Fibroblast of pulmonary artery (primary cell): Measurements from ENCODE around the gene SGF29.

Source experiments
- DNase-seq: peaks from one replicate; pipeline ENCODE4 v3.0.0-alpha.2; 2010; ENCODE audit warnings: low read depth
- H3K4me3 ChIP-seq: replicated peaks from 2 replicates; pipeline ENCODE4 v1.5.1; 2011; ENCODE audit warnings: low read depth, mild to moderate bottlenecking, control low read depth, low read length, moderate library complexity
- CTCF ChIP-seq: IDR thresholded peaks from 2 replicates; pipeline ENCODE4 v1.5.1; 2011; ENCODE audit warnings: mild to moderate bottlenecking, control low read depth, low read length, inconsistent platforms; ENCODE audit errors: missing control alignments

SGF29 gene

DNA sequence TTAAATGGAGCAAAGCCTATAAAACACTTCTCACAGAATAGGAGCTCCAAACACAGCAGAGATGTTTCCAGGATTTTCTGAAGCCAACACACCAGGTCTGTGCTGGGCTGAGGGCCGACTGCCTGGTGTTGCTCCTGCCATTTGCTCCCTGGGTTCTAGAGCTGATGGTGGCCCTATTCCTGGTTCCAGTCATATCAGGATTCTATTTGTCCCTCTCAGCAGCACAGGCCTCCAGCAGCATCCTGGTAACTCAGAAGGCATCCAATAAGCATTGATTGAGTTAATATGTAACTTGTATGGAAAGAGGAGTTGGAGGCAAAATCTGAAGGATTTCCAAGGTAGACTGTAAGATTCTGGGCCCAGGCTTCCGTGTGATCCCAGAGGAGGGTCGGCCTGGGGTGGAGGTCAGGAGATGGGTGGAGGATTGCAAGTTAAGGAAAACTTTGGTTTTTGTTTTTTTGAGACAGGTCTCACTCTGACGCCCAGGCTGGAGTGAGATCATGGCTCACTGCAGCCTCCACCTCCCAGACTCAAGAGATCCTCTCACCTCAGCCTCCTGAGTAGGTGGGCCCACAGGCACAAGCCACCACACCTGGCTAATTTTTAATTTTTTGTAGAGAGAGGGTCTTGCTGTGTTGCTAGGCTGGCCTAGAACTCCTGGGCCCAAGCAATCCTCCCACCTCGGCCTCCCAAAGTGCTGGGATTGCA is 20.6 kb upstream of the SGF29 start:
- no peak for TF ChIP-seq CTCF
- no peak for DNase-seq
- no peak overlapping the region for H3K4me3 ChIP-seq

GRCh38 chr16:28534542-28535373 is 19.0 kb upstream of the SGF29 start:
- DNase-seq: peak; percentile 46
- TF ChIP-seq CTCF: no peak
- no peak overlapping the region for H3K4me3 ChIP-seq

DNA sequence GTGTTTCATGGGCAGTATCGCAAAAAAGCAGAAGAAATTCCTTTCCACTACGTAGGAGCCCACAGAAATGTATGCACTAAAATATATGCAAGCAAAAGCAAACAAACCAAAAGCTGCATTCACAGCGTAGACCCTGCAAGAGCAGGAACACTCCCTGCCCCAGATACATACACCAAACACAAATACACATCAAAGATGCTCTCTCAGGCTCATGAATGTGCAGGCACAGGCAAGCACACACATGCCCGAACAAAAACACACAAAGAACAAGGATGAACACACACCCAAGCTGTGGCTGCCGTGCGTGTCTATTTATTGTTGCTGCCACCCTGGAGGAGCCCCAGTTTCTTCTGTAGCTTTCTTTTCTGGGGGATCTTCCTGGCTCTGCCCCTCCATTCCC is 16.6 kb upstream of the SGF29 start:
- no peak for TF ChIP-seq CTCF
- DNase-seq: no peak
- peak overlapping the region; percentile 78 for H3K4me3 ChIP-seq

DNA sequence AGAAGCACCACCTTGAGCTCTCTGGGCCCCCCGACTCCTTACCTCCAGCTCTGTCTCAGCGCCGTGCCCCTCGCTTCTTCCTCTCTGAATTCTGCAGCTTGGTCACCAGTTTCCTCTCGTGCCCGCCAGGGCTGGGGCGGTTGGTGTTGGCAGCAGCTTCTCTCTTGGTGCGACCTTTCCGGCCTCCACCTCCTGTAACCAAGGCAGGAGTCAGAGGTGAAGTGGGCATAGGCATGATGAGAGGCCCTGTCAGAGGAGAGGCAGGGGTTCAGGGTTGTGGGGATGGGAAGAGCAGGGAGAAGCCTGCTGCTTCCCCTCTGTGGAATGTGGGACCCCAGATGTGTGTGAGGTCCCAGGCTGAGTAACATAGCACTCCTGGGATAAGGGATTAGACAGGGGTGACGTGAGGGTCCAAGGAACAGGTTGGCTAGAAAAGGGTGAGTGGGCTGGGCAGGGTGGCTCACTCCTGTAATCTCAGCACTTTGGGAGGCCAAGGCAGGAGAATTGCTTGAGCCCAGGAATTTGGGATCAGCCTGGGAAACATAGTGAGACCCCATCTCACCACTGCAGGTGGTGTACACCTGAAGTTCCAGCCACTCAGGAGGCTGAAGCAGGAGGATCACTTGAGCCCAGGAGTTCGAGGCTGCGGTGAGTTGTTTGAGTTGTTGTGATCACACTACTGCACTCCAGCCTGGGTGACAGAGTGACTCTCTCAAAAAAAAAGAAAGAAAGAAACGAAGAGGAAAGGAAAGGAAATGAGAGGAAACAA is 15.6 kb upstream of the SGF29 start:
- peak overlapping the region; percentile 78 for H3K4me3 ChIP-seq
- DNase-seq: no peak
- TF ChIP-seq CTCF: no peak

GRCh38 chr16:28538733-28539596 is 14.8 kb upstream of the SGF29 start, which contains the start of gene NUPR1:
TSS of gene NUPR1 (minus strand) at chr16:28538974. CDS start at chr16:28538907, 67 bp downstream.
- peak within 1 kb of the TSS; percentile 78 for H3K4me3 ChIP-seq

More at GRCh38 chr16:28538733-28539596, 14.8 kb upstream of the SGF29 start, which contains the start of gene NUPR1:
- peak; percentile 99 for DNase-seq
- no peak for TF ChIP-seq CTCF
